ENCODE measurements around the gene RAB11FIP4.

Gene RAB11FIP4

GRCh38 chr17:31525801-31526549, 134.5 kb downstream of the RAB11FIP4 start:
- DNase-seq (ENCODE audit: low read depth), result no peak

GRCh38 chr17:31527606-31528005, 136.1 kb downstream of the RAB11FIP4 start:
- DNase-seq (ENCODE audit: low read depth), result peak; percentile 83

- no peak for DNase-seq (ENCODE audit: low read depth)
These were observed 136.9 kb downstream of the RAB11FIP4 start for GRCh38 chr17:31528291-31528874.

GRCh38 chr17:31529841-31530251, 138.4 kb downstream of the RAB11FIP4 start:
- no peak for DNase-seq (ENCODE audit: low read depth)

GRCh38 chr17:31530391-31530985, 139.0 kb downstream of the RAB11FIP4 start:
- no peak for DNase-seq (ENCODE audit: low read depth)

GRCh38 chr17:31531336-31531980, 140.0 kb downstream of the RAB11FIP4 start:
- DNase-seq (ENCODE audit: low read depth), result no peak

GRCh38 chr17:31532081-31532480, 140.6 kb downstream of the RAB11FIP4 start:
- no peak for DNase-seq (ENCODE audit: low read depth)

- DNase-seq (ENCODE audit: low read depth), result no peak
These were observed 141.1 kb downstream of the RAB11FIP4 start for GRCh38 chr17:31532526-31532925.

- peak; percentile 92 for DNase-seq (ENCODE audit: low read depth)
These were observed 142.2 kb downstream of the RAB11FIP4 start for GRCh38 chr17:31533546-31534155.

GRCh38 chr17:31534223-31534888, 142.9 kb downstream of the RAB11FIP4 start:
- DNase-seq (ENCODE audit: low read depth), result peak; percentile 83

GRCh38 chr17:31535581-31535981, 144.1 kb downstream of the RAB11FIP4 start:
- no peak for DNase-seq (ENCODE audit: low read depth)

GRCh38 chr17:31536451-31536850, 145.0 kb downstream of the RAB11FIP4 start:
- no peak for DNase-seq (ENCODE audit: low read depth)

- peak; percentile 19 for DNase-seq (ENCODE audit: low read depth)
These were observed 146.1 kb downstream of the RAB11FIP4 start for GRCh38 chr17:31537565-31538011.

- DNase-seq (ENCODE audit: low read depth), result no peak
These were observed 146.7 kb downstream of the RAB11FIP4 start for GRCh38 chr17:31538080-31538762.

- no peak for DNase-seq (ENCODE audit: low read depth)
These were observed 149.3 kb downstream of the RAB11FIP4 start for GRCh38 chr17:31540602-31541307.

- DNase-seq (ENCODE audit: low read depth), result no peak
These were observed 150.1 kb downstream of the RAB11FIP4 start for GRCh38 chr17:31541559-31541958.

GRCh38 chr17:31544186-31544585, 152.7 kb downstream of the RAB11FIP4 start:
- DNase-seq (ENCODE audit: low read depth), result no peak

- no peak for DNase-seq (ENCODE audit: low read depth)
These were observed 155.2 kb downstream of the RAB11FIP4 start for GRCh38 chr17:31546650-31547049.

GRCh38 chr17:31548709-31549108, 157.2 kb downstream of the RAB11FIP4 start:
- no peak for DNase-seq (ENCODE audit: low read depth)

GRCh38 chr17:31549121-31549524, 157.6 kb downstream of the RAB11FIP4 start:
- DNase-seq (ENCODE audit: low read depth), result no peak
